KOPT-K1 (cell line): Measurements from ENCODE around the gene CSGALNACT2.
A peak's percentile ranks its signal among the peaks of the same experiment; 100 is the strongest.

ENCODE experiments used
- H3K27ac ChIP-seq: fragments of 200-600 bp; sonication (generic); 2 replicates; pipeline ENCODE4 v1.5.1; 2016; ENCODE audit warnings: antibody characterized with exemption, mild to moderate bottlenecking, low read depth, low read length; ENCODE audit not compliant: poor library complexity, severe bottlenecking
- H3K36me3 ChIP-seq: fragments of 200-600 bp; sonication (generic); 2 replicates; pipeline ENCODE4 v1.5.1; 2017; ENCODE audit warnings: antibody characterized with exemption, mild to moderate bottlenecking, low read length, moderate library complexity; ENCODE audit not compliant: insufficient read depth
- H3K9me3 ChIP-seq: fragments of 200-600 bp; sonication (generic); 2 replicates; pipeline ENCODE4 v1.5.1; 2017; ENCODE audit warnings: antibody characterized with exemption, low read length, mild to moderate bottlenecking; ENCODE audit not compliant: insufficient read depth, poor library complexity, severe bottlenecking

CSGALNACT2 gene

DNA sequence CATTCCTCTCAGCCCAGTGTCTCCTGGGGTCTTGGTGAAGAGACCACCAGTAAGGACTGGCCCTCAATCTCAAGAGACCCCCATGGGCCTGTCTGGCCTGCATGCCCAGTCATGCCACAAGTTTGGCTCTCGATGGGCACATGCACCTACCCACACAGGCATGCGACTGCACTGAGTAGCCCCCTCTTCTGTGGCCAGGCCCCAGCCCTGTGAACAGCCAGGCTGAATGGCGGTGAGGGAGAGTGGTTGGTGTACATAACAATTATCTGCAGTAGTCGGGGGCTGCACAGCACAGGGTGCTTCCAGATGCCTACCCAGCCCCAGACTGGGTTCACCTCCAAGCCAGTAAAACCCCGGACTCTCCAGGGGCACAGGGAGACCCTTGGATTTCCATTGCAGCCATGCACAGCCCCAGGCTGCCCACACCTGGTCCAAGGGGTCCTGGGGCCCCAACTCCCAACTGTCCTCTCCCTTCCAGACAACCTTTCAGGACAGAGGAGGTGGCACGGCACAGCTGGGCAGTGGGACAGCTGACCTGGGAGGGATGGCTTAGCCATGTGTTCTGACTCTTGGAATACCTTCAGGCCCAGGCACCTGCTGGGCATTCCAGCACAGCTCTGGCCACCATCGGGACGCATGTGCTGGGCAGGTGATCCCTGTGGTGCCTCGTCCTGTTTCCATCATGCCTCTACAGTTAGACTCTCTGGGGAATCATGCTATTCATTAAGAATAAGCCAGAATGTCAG lies 21.0 kb upstream of the CSGALNACT2 start:
- H3K36me3 ChIP-seq = no peaks in the 10 kb centered on the region
- no peaks in the 10 kb centered on the region for H3K9me3 ChIP-seq
- no peak overlapping the region for H3K27ac ChIP-seq

GRCh38 chr10:43117777-43118583 lies 20.3 kb upstream of the CSGALNACT2 start:
- H3K27ac ChIP-seq = no peak overlapping the region
- no peaks in the 10 kb centered on the region for H3K36me3 ChIP-seq

GRCh38 chr10:43118631-43119415 lies 19.4 kb upstream of the CSGALNACT2 start:
- Histone ChIP-seq H3K36me3 (no peaks in the 10 kb centered on the region), H3K27ac (no peak overlapping the region), H3K9me3 (no peaks in the 10 kb centered on the region)

More at GRCh38 chr10:43117777-43118583, 20.3 kb upstream of the CSGALNACT2 start:
- H3K9me3 ChIP-seq = no peaks in the 10 kb centered on the region

DNA sequence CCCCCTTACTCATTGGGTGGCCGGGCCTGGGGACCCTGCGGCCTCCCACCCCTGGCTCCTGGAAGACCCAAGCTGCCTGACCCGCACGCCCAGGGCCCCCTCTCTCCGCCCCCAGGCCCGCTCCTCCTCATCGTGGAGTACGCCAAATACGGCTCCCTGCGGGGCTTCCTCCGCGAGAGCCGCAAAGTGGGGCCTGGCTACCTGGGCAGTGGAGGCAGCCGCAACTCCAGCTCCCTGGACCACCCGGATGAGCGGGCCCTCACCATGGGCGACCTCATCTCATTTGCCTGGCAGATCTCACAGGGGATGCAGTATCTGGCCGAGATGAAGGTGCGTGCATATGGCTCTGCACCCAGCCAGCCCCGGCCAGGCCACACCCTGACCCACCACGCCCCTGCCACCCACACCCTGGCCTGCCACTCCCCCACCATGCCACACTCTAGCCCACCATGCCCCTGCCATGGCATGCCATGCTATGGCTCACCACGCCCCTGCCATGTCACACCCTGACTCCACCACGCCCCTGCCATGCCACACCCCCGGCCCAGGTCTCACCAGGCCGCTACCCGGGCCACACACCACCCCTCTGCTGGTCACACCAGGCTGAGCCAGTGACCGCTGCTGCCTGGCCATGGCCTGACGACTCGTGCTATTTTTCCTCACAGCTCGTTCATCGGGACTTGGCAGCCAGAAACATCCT lies 18.7 kb upstream of the CSGALNACT2 start:
- no peaks in the 10 kb centered on the region for H3K9me3 ChIP-seq
- no peaks in the 10 kb centered on the region for H3K36me3 ChIP-seq
- H3K27ac ChIP-seq = no peak overlapping the region

- H3K36me3 ChIP-seq = no peaks in the 10 kb centered on the region
- H3K27ac ChIP-seq = peak overlapping the region; percentile 46
- H3K9me3 ChIP-seq = no peaks in the 10 kb centered on the region
These were observed 17.9 kb upstream of the CSGALNACT2 start for GRCh38 chr10:43120116-43120928.

DNA sequence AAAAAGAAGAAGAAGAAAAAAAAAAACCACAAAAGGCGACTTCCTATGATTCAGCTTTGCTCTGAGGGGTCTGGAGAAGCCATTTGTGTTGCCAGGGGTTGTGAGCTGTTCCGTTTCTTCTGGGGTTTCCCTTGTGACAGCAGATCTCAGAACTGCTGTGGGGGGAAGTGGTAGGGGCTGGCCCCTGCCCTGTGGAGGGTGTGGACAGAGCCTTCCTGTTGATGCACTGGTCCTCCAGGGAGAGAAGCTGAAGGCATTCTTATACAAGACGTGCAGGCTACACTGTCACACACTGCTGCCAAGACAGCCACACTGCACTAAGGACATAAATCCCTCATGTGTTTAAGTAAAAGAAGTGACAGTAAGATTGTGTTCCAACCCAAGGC lies 17.3 kb upstream of the CSGALNACT2 start:
- Histone ChIP-seq H3K27ac (peak overlapping the region; percentile 46), H3K9me3 (no peaks in the 10 kb centered on the region), H3K36me3 (no peaks in the 10 kb centered on the region)

- Histone ChIP-seq H3K9me3 (no peaks in the 10 kb centered on the region), H3K36me3 (no peaks in the 10 kb centered on the region), H3K27ac (peak overlapping the region; percentile 46)
These were observed 16.8 kb upstream of the CSGALNACT2 start for GRCh38 chr10:43121444-43121843.

DNA sequence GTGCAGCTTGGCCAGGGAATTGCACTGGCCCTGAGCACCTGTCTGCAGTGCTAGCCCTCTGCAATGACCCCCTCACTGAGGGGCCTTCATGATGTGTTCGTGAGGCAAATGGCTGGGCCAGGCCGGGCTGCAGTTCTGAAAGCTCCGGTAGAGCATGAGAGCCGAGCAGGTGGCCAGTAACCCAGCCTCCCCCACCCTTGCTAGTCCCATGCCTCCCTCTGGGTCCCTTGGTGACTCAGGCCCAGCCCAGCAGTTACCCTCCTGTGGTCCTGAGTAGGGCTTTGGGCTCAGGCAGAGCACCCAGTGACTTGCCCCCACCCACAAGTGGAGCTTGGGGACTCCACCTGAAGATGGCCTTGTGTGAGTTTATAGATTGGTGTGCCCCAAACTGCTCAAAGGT lies 16.1 kb upstream of the CSGALNACT2 start:
- Histone ChIP-seq H3K27ac (no peak overlapping the region), H3K36me3 (no peaks in the 10 kb centered on the region), H3K9me3 (no peaks in the 10 kb centered on the region)

DNA sequence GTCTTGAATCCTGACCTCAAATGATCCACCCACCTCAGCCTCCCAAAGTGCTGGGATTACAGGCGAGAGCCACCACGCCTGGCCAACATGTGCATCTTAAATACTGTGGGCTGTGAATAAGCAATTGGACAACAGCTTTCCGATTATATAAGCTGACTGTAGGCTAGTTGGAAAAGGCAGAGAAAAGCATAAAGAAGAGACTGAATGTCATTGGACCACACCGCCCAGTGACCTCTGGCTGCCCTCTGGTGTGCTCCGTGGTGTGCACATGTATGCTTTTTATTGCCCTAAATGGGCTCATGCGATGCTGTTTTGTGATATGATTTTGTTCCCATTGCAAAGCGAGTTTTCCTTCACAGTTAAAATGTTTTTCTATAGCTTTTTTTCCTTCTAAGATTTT lies 15.4 kb upstream of the CSGALNACT2 start:
- no peaks in the 10 kb centered on the region for H3K36me3 ChIP-seq
- no peak overlapping the region for H3K27ac ChIP-seq
- H3K9me3 ChIP-seq = no peaks in the 10 kb centered on the region

GRCh38 chr10:43123361-43124093 lies 14.7 kb upstream of the CSGALNACT2 start:
- H3K36me3 ChIP-seq = no peaks in the 10 kb centered on the region
- H3K27ac ChIP-seq = no peak overlapping the region
- H3K9me3 ChIP-seq = no peaks in the 10 kb centered on the region

GRCh38 chr10:43124094-43124521 lies 14.1 kb upstream of the CSGALNACT2 start:
- Histone ChIP-seq H3K9me3 (no peaks in the 10 kb centered on the region), H3K36me3 (no peaks in the 10 kb centered on the region), H3K27ac (no peak overlapping the region)

DNA sequence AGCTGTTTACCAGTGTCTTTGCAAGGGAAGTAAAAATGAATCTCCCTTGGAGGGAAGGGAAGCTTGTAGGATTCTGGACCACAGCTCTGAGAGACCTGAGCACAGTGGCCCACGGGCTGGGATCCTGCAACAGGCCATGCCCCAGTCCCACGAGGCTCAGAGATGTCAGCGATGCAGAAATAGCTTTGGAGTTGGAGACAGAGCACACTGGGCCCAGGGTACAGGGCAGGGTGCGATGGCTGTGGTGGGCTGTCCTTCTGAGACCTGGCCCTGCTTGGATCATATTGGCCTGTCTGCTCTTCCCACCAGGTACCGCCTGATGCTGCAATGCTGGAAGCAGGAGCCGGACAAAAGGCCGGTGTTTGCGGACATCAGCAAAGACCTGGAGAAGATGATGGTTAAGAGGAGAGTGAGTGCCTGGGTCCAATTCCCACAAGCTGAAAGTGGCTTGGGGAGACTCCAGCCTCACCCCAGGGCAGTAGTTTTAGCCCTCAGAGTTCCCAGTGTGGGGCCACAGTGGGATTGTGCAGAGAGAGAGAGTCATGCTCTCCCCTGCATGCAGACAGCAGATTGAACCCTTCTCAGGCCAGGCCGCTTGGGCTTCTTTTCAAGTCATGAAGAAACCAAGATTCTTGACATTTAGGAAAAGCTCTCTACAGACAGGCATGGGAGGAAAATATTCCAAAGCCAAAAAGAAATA lies 13.5 kb upstream of the CSGALNACT2 start:
- H3K9me3 ChIP-seq = no peaks in the 10 kb centered on the region
- H3K27ac ChIP-seq = no peak overlapping the region

DNA sequence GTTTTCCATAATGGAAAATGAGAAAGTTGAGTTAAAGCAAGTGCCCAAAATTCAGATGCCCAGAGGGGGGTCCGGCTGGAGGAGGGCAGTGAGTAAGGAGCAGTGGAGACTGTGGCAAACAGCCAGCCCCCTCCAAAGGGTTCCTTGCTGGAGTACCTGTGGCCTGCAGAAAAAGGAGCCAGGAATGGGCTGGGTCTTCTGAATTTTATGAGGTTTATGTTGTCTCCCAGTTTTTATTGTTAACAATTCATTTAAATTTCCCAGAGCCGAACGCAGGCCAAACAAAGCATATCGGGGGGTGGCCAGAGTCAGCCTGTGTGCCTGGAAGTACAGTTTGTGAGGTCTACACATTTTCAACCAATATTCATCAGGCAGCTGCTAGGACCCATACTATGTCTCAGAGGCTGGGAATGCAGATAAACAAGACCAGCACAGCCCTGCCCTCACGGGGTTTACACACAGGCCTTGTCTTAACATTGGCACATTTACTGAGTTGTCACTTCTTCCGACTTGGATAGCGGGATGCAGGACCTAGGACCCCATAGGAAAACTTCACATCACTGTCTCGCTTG lies 12.9 kb upstream of the CSGALNACT2 start:
- no peak overlapping the region for H3K27ac ChIP-seq
- no peaks in the 10 kb centered on the region for H3K36me3 ChIP-seq
- H3K9me3 ChIP-seq = no peaks in the 10 kb centered on the region

More for the DNA sequence above, 13.5 kb upstream of the CSGALNACT2 start:
- H3K36me3 ChIP-seq = no peaks in the 10 kb centered on the region
